ENCODE data around the gene LTBP3. TPM values are rescaled to one million over a fixed set of nuclear protein-coding genes. Genes with fewer than 3 reads are reported as not detected.

The LTBP3 gene
- total and polyA plus RNA-seq, 2 of the 4 experiments (the other 2 are of a cell fraction), result 6.6 to 145 TPM

GRCh38 chr11:65499713-65500386 is 58.3 kb downstream of the LTBP3 start:
- TSS peak; percentile 37 for BruUV-seq (replicated peaks)
- Histone ChIP-seq H3K27ac (ENCODE audit: insufficient read depth, low read length) (peak overlapping the region; percentile 75), H3K23ac (ENCODE audit: low read depth, low read length) (peak overlapping the region; percentile 98), H4K5ac (ENCODE audit: low read depth, low read length) (no peak overlapping the region), H3K4me3 (ENCODE audit: insufficient read depth, low read depth, low read length) (peak overlapping the region; percentile 72), H3K9ac (ENCODE audit: low read depth, low read length) (peak overlapping the region; percentile 97), H3K18ac (ENCODE audit: low read depth, low read length) (peak overlapping the region; percentile 44), H3K36me3 (ENCODE audit: control insufficient read depth, insufficient read depth, low read length) (peaks cover 30% of the 10 kb centered on the region), H4K20me1 (ENCODE audit: insufficient read depth, low read length) (peaks cover 54% of the 10 kb centered on the region), H2BK120ac (ENCODE audit: low read depth, low read length) (no peak overlapping the region), H2BK15ac (ENCODE audit: low read depth, low read length) (no peak overlapping the region), H3K14ac (replicated peaks; ENCODE audit: low read depth, low read length) (peak overlapping the region; percentile 98), H2BK5ac (ENCODE audit: low read depth, low read length, poor library complexity, severe bottlenecking) (peak overlapping the region; percentile 96), H4K91ac (ENCODE audit: insufficient read depth, low read depth, low read length) (peak overlapping the region; percentile 21; the same call in 1 of the 2 replicates), H2AK9ac (replicated peaks; ENCODE audit: low read depth, low read length, poor library complexity) (no peak overlapping the region), H3K4me2 (ENCODE audit: low read depth, low read length) (peak overlapping the region; percentile 13; the same call in 1 of the 2 replicates), H3K9me3 (ENCODE audit: control insufficient read depth, insufficient read depth, low read length) (no peaks in the 10 kb centered on the region), H3K4me1 (ENCODE audit: control insufficient read depth, insufficient read depth, low read length) (peaks cover 5% of the 10 kb centered on the region), H3K56ac (ENCODE audit: extremely low read depth, insufficient read depth, low read length) (peak overlapping the region; percentile 97), H2AK5ac (ENCODE audit: low read depth, low read length) (no peak overlapping the region), H3K9me1 (ENCODE audit: insufficient read depth, low read length) (no peaks in the 10 kb centered on the region), H3K27me3 (ENCODE audit: control insufficient read depth, insufficient read depth, low read length) (no peaks in the 10 kb centered on the region), H3K79me1 (ENCODE audit: low read depth in 1 of 2, low read length in 2 of 2) (peaks cover 0 to 14% of the 10 kb centered on the region in 2 experiments; a peak in 3 of 4 replicates), H4K8ac (ENCODE audit: low read depth in 2 of 2, low read length in 2 of 2) (peak overlapping the region; percentile 11 to 69; a peak in 2 of 4 replicates), H2AFZ (replicated peaks; ENCODE audit: low read length, poor library complexity) (no peak overlapping the region), H3K4ac (ENCODE audit: low read depth, low read length) (peak overlapping the region; percentile 78; the same call in 1 of the 2 replicates), H2BK20ac (ENCODE audit: low read depth, low read length) (no peak overlapping the region)
- intact Hi-C loops (cut with micrococcal nuclease) (loop anchor here (2.0 kb wide), 2 partner anchors 51 to 79 kb away; no protein-coding TSS in a partner anchor), in situ Hi-C loops (cut with MboI; ENCODE audit: low sequenced_read_pairs) (no loop called here), dilution Hi-C loops (cut with HindIII; ENCODE audit: low sequenced_read_pairs, unreplicated experiment) (no loop called here)
- POLR2A ChIA-PET (ENCODE audit: unreplicated experiment), result interaction anchor here (0.5 to 14.2 kb wide), 37 partner anchors 8 to 1339 kb away, joined by 3 to 494 read pairs (median 5); partner anchors contain the start of genes DPF2, FAM89B, FRMD8 and NEAT1
- ATAC-seq (ENCODE audit: low read depth) (no peak), DNase-seq (no peak)
- CTCF ChIA-PET, result interaction anchor here (1.4 to 2.6 kb wide), 3 partner anchors 11 to 28 kb away, joined by 3 to 12 read pairs (median 5); no protein-coding TSS in a partner anchor
- whole genome bisulfite sequencing, 2 experiments (ENCODE audit: extremely low coverage in 2 of 2, insufficient read length in 1 of 2), result no CpG with 5 or more reads among the region's 3 CpGs
- TF ChIP-seq MXI1 (IDR thresholded peaks at IDR 0.05; ENCODE audit: borderline replicate concordance, low read depth, low read length) (no peak), RAD21 (IDR thresholded peaks at IDR 0.05; ENCODE audit: low read length) (no peak), CEBPB (IDR thresholded peaks at IDR 0.05; ENCODE audit: low read depth, low read length) (no peak), RFX5 (IDR thresholded peaks at IDR 0.05; ENCODE audit: low read depth, low read length) (no peak), SMC3 (IDR thresholded peaks at IDR 0.05; ENCODE audit: low read depth, low read length) (no peak), NFE2L2 (IDR thresholded peaks at IDR 0.05; ENCODE audit: low read depth, low read length) (no peak), MAZ (IDR thresholded peaks at IDR 0.05; ENCODE audit: borderline replicate concordance, low read depth, low read length) (no peak), MAFK (IDR thresholded peaks at IDR 0.05; ENCODE audit: low read depth, low read length) (no peak), POLR2A (IDR thresholded peaks at IDR 0.05; ENCODE audit: low read depth, low read length) (no peak), USF2 (IDR thresholded peaks at IDR 0.05; ENCODE audit: low read depth, low read length) (no peak), CTCF (conservative IDR thresholded peaks at IDR 0.05; ENCODE audit: low read depth, low read length) (no peak), ELK1 (IDR thresholded peaks at IDR 0.05; ENCODE audit: borderline replicate concordance, low read depth, low read length) (no peak), RCOR1 (IDR thresholded peaks at IDR 0.05; ENCODE audit: insufficient replicate concordance, low read length) (no peak), BHLHE40 (IDR thresholded peaks at IDR 0.05; ENCODE audit: low read depth, low read length) (no peak)

Measured in IMR-90 (cell line).